NCI-H1417 (cell line): Measurements from ENCODE around the gene MYO1D.
"Not testable (repeated sequence)": the region's sequence is repeated elsewhere in the genome, so short reads cannot be mapped to it uniquely, and the experiment has no call there.

Source experiments
- DNase-seq, 3 experiments: peaks; one replicate each; lab custom pipeline; 2025; lab: John Stamatoyannopoulos, UW

MYO1D gene

DNA sequence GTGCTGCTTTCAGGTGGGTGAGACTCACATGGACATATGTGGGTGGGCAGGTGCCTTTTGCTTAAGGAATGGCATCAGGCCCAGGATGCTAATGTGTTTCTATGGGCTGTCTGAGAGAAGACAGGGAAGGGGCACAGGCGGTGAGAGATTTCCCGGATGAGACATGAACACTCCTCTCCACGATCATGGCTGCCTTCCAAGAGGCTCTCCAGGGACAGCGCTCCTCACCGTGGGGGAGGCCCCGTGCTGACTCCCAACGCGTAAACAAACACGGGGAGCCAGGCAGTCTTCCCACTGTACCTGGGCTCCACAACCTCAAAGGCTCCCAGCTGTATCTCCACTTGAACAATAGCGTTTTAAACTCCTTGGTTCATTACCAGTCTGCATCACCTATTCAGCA lies 347.3 kb downstream of the MYO1D start:
- peak; percentile 62 to 83 (median 65) for DNase-seq

GRCh38 chr17:32528825-32529224 lies 348.1 kb downstream of the MYO1D start:
- no peak for DNase-seq

- no peak for DNase-seq
Observed at GRCh38 chr17:32527146-32527545, 349.8 kb downstream of the MYO1D start.

- DNase-seq: no peak
Observed at GRCh38 chr17:32525122-32525521, 351.8 kb downstream of the MYO1D start.

DNA sequence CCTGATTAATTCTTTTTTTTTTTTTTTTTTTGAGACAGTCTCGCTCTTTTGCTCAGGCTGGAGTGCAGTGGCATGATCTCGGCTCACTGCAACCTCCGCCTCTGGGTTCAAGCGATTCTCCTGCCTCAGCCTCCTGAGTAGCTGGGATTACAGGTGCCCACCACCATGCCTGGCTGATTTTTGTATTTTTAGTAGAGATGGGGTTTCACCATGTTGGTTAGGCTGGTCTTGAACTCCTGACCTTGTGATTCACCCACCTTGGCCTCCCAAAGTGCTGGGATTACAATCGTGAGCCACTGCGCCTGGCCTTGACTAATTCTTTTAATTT lies 352.4 kb downstream of the MYO1D start:
- DNase-seq: not testable (repeated sequence)

DNA sequence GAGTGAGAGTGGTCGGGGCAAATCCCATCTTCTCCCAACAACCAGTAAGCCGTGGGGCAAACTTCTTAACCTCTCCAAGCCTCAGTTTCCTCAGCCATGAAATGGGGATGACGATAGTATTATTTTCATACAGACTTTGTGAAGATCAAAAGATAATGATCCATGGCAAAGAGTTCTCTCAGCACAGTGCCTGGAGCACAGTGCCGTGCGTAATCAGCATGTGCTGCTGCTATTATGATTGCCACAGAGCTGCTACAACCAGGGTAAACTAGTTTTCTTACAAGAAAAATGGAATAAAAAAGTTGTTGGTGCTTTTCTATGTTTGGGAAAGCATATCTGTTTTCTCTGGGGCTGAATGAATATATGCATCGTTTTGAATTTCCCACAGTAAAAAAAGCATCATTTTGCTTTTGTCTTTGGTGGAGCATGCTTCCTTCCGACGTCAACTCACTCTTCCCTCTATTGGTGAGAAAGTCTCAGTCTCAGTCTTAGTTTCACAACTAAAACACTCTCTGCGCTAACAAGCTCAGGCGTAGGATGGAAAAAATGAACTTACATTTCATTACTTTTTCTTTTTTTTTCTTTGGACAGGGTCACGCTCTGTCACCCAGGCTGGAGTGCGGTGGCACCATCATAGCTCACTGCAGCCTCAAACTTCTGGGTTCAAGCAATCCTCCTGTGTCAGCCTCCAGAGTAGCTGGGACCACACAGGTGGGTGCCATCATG lies 352.9 kb downstream of the MYO1D start:
- no peak for DNase-seq

DNA sequence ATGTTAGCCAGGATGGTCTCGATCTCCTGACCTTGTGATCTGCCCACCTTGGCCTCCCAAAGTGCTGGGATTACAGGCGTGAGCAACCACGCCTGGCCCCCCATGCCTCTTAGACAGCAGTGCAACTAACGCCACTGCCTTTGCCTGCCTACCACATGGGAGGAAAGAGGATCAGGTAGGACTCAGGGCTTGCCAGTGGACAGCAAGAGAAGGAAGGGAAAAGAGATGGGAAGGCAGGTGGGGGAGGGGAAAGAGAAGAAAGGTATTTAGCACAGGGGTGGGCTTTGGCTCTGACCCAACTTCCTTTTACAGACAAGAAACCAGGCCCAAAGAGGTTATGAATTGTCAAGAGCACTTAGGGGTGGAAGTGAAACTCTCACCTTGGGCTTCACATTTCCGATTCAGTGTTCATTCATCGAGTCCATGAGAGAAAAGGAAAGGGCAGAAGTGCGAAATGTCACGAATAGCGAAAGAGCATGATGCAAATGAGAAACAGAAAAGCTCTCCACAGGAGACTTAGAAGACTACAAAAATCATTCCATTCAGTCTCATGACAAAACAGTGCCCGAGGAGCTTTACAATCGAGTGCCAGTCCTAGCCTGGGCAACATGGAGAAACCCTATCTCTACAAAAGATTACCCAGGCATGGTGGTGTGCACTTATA lies 353.8 kb downstream of the MYO1D start:
- peak in 1 of 3 experiments; percentile 5 for DNase-seq

DNA sequence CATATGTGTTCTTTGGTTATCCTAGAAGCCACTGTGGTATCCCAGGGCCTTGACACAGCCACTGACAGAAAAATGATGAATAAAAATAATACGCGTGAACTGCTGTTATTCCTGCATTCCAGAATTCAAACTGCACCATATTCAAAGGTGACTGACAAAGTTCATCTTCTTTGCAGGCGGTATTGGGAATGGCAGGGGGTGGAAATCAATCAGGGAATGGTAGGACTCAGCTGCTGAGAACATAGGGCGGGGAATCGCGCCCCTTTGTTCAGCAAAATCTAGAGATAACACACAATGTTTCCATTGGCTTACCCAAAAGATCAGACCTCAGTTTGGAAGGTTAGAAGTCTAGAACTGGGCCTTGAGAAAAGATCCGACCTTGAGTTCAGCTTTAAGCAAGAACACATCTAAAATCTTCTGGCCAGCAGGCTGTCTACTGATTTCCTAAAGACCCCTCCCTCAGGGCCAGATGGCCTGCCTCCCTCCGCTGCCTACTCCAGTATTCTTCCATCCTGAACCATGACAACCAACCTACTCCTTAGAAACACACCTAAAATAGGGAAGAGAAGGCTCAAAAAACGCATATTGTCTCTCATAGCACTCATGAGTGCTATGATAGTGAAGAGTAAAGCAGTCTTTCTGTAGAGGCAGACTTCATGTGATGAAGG lies 356.1 kb downstream of the MYO1D start:
- DNase-seq: peak in 1 of 3 experiments; percentile 43

DNA sequence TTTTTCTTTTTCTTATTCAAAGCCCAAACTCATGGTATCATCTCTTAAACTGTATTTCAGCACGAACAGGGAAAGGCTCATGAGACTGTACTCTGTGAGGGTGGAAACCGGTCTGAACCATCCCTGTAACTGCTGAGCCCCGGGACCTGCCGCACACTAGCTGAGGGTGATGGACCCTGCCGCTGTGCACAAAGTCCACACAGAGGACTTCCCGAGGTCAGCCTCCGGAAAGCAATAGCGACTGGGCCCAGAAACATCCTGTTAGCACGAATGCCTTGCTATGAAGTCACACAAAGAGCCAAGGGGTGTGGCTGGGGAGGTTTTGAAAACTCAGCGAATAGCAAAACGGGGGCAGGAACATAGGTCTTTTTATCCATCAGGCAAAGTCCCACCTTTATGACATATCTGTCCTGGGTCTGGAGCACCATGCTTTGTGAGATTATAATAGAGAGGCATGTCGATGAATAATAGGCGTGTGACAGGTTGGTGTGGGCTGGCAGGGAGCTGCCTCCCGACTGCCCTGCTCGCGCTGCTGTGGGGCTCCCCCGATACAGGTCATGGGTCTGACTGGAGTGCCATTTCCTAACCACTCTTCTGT lies 356.7 kb downstream of the MYO1D start:
- DNase-seq: peak in 2 of 3 experiments; percentile 78 to 90

GRCh38 chr17:32519228-32520103 lies 357.5 kb downstream of the MYO1D start:
- peak in 2 of 3 experiments; percentile 96 to 97 for DNase-seq

GRCh38 chr17:32518646-32519227 lies 358.2 kb downstream of the MYO1D start:
- peak in 2 of 3 experiments; percentile 71 to 81 for DNase-seq

DNA sequence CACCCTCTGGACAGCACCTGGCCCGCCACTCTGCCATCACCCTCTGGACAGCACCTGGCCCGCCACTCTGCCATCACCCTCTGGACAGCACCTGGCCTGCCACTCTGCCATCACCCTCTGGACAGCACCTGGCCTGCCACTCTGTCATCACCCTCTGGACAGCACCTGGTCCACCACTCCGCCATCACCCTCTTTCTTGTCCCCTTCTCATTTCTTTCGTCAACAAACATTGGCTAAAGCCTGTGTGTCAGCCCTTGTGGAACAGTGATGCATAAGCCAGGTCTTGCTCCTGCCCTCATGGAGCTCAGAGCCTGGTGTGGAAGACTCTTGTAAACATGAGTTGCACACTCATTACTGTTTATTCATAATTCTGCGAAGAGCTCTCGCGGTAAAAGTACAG lies 358.9 kb downstream of the MYO1D start:
- DNase-seq: peak in 1 of 3 experiments; percentile 38

GRCh38 chr17:32516940-32517701 lies 359.8 kb downstream of the MYO1D start:
- DNase-seq: peak in 2 of 3 experiments; percentile 41 to 65

- DNase-seq: peak; percentile 78 to 97 (median 83)
Observed at GRCh38 chr17:32516450-32516849, 360.5 kb downstream of the MYO1D start.

- DNase-seq: no peak
Observed at GRCh38 chr17:32515677-32516383, 361.1 kb downstream of the MYO1D start.

- no peak for DNase-seq
Observed at GRCh38 chr17:32514606-32515005, 362.3 kb downstream of the MYO1D start.

DNA sequence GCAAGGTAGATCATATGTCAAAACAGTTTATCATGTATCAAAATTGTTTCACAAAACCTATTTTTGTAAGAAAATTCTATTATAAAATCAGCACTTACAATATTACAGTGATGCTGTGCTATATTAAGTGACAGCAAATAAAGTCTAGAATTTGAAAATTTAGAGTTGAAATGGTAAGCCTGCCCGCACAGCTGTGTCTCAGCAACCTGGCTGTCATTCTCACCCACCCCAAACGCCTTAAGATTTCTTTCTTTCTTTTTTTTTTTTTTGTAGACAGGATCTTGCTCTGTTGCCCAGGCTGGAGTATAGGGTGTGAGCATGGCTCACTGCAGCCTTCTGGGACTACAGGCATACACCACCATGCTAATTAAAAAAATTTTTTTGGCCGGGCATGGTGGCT lies 363.3 kb downstream of the MYO1D start:
- no peak for DNase-seq

GRCh38 chr17:32512328-32512727 lies 364.6 kb downstream of the MYO1D start:
- DNase-seq: no peak

GRCh38 chr17:32510466-32510865 lies 366.5 kb downstream of the MYO1D start:
- no peak for DNase-seq

- no peak for DNase-seq
Observed at GRCh38 chr17:32508926-32509325, 368.0 kb downstream of the MYO1D start.
